Left colon (tissue), 2 donors: ENCODE data around the gene PDE4DIP. TPM values are rescaled to one million over a fixed set of nuclear protein-coding genes. Genes with fewer than 3 reads are reported as not detected.
"Not testable (repeated sequence)": the region's sequence is repeated elsewhere in the genome, so short reads cannot be mapped to it uniquely, and the experiment has no call there.

Experiments used
- ATAC-seq: fragments of 200-7000 bp; cut with Tn5 transposase; one replicate; pipeline ENCODE4 v1.9.1; 2020; ENCODE audit warnings: mild to moderate bottlenecking, moderate library complexity
- DNase-seq, 2 donors: peaks; one replicate each; pipeline ENCODE4 v3.0.0-alpha.2; 2020
- intact Hi-C, 2 donors: fragments of 100-400 bp; cut with DNase I in 1 of 2; cut with micrococcal nuclease in 1 of 2; formaldehyde crosslinking; loops; one replicate each; pipeline versions ENCODE4 v1.11.2 to v1.14.0; 2022; cut with DNase I, micrococcal nuclease
- total RNA-seq, 2 donors: library from RNA; stranded (reverse); fragmentation: NEBNext Ultra II Directional; extraction: Animal tissue kit (Norgen Biotek cat#: 25700); gene quantifications; one replicate each; pipeline ENCODE4 v1.2.1, GENCODE V29; 2021
- donor health status: DM: no; HTN: no; CAD: no.
- donor health status: DM: yes; HTN: yes; CAD: no.

The PDE4DIP gene
- total RNA-seq, 2 donors from 2014 or later, result 50.6 to 74.1 TPM

DNA sequence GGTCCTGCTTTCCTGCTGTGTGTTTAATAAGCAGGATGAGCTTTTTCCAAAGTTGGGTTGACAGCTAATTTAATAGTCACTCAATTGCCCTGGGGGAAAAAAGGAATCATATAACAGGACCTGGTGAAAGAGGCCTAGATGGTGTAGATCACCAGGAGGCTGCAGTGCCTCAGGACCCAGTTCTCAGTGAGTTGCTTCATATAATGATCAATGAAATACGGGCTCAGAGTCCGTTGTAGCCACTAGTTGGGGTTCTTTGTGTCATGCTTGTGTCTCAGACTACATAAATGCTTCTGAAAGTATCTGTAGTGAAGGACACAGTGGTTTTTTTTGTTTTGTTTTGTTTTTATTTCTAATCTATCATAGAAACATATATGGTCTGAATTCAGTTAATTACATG is 164.5 kb downstream of the PDE4DIP start:
- intact Hi-C loops, DNase-seq, ATAC-seq: not testable (repeated sequence)

DNA sequence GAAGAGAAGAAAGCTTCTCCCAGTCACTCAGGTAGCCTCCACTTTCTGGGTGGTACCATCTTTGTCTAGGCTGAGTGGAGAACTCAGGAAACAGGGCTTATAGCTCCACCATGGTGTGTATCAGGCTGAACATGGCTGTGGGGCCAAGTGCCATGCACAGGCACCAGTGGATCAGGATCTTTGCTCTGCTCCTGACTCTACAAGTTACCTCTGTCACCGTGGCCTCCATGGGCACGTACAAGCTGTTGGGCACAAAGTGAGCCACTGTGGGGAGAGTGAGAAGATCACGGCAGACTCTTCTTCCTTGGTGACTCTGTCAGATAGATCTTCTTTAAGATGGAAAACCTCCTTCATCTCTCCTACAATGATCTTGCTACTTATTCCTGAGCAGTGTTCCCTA is 165.5 kb downstream of the PDE4DIP start:
- ATAC-seq, intact Hi-C loops, DNase-seq: not testable (repeated sequence)

DNA sequence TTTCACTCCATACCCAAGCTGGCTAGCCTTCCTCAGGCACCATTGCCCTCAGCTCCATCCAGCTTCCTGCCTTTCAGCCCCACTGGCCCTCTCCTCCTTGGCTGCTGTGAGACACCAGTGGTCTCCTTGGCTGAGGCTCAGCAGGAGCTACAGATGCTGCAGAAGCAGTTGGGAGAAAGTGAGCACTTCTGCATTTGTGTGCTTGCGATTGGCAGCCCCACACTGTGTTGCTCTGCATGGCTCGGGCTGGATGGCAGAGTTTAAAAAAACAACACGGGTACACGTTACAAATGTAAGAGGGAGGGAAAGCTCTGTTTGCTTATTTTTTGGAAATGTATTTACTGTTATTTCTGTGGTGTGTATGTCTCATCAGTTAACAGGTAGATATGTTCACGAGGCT is 168.4 kb downstream of the PDE4DIP start:
- ATAC-seq, result not testable (repeated sequence)

GRCh38 chr1:149013513-149013912 is 169.3 kb downstream of the PDE4DIP start:
- ATAC-seq, DNase-seq, intact Hi-C loops: not testable (repeated sequence)

More for the DNA sequence above, 168.4 kb downstream of the PDE4DIP start:
- intact Hi-C loops, DNase-seq: not testable (repeated sequence)

- ATAC-seq, intact Hi-C loops, DNase-seq: not testable (repeated sequence)
Observed at GRCh38 chr1:149015522-149015921, 171.3 kb downstream of the PDE4DIP start.

DNA sequence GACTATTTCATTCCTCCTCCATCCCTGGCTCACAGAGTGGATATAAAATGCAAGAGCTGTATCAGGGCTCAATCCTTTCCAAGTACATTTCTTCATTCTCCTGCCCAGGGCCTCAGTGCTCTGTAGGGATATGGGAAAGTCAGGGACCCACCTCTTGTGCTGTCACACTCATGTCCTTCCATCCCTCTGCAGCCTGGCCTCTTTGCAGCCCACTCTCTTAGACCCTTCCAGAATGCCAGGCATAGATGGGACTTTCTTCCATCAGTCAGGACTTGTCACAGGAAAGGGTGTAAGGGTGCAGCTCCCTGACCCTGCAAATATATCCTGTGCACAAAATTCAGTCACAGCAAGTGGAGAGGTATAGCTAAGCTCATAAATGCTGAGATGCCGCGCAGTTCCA is 172.4 kb downstream of the PDE4DIP start:
- DNase-seq, ATAC-seq, intact Hi-C loops: not testable (repeated sequence)

DNA sequence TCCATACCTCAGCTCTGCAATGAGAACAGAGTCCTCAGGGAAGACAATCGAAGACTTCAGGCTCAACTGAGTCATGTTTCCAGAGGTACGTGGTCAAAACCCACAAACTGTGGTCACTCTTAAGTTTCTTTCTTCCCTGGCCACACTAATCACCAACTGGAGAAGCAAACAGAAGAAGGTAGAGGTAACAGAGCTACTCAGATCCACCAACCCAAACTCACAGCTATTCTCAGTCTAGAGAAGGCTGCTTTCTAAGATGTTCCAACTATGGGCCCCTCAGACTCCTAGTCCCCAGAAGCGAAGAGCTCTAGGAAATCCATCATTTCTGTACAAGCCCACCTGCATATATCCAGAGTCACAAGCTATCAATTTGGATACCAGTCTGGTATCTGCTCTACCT is 174.3 kb downstream of the PDE4DIP start:
- ATAC-seq, DNase-seq, intact Hi-C loops: not testable (repeated sequence)

GRCh38 chr1:149024327-149024726 is 180.1 kb downstream of the PDE4DIP start:
- intact Hi-C loops, DNase-seq, ATAC-seq: not testable (repeated sequence)

DNA sequence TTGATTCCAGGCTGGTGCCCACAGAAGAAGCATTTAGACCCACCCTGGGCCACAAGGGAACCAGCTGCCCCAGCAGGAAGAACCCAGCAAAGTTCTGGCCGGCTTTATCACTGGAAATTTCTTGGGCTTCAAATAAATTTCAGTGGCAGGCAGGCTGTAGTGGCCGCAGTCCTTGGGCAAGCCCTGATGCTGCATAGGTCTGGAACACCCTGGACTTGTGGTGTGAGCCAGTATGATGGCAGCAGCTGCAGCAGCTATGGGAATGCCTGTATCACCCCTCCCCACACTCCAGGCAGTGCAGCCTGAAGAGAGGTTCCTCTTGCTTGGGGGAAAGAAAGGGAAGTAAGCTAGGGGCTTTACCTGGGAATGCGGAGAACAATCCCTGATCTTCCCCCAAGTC is 189.7 kb downstream of the PDE4DIP start:
- ATAC-seq, intact Hi-C loops, DNase-seq: not testable (repeated sequence)

GRCh38 chr1:149043056-149043455 is 198.8 kb downstream of the PDE4DIP start:
- ATAC-seq, intact Hi-C loops: not testable (repeated sequence)

DNA sequence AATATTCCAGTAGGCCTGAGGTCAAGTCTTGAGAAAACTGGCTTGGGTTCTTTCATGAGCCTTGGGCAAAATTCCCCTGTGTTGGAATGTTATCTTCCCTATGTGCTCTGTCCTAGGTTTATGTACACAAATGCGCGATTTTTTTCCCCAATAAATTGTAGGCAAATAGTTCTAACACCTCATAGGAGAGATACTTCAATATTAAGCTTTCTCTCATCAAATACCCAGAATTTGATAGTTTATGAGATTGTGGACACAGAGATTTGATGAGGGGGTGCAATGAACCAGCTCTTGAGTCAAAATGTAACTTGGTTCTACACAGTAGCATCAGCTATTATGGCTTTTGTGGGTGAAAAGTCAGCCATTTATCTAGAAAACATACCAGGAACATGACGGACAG is 220.4 kb downstream of the PDE4DIP start:
- DNase-seq, intact Hi-C loops, ATAC-seq: not testable (repeated sequence)

More at GRCh38 chr1:149043056-149043455, 198.8 kb downstream of the PDE4DIP start:
- not testable (repeated sequence) for DNase-seq

DNA sequence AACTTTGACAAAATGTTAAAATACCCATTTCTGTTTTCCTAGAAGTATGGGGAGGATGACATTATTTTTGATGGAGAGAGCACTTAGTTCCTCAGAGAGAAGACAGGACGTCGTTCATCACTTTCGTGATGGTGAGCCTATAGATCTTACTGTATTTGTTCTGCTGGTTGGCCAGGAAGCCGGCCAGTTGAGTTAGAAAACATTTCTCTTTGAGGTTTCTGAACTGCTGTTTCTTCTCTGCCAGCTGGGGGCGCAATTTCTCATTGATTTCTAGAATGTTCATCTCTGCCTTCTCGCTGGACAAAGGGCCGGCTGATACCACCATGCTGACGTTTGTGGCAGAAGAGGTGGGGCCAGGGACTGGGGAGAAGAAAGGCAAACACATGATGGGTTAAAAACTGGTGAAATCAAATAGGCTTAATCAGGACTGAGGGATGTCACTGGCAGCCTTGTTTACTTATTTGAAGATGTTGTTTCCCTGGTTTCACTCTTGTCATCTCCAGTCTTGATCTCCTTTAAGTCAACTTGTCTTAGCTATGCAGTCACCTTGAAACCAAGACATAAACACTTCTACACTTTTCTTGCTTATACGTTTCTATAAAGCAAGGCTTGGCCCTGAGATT is 231.4 kb downstream of the PDE4DIP start:
- intact Hi-C loops, DNase-seq, ATAC-seq: not testable (repeated sequence)

Other genes with a start within 250 kb of the PDE4DIP start
- 10 to 100 TPM; 21.5 to 29.3 TPM for gene NBPF14, start 248.4 kb upstream of the PDE4DIP start, total RNA-seq
- 1 to 10 TPM in 1 of 2 donors, not detected in 1; 1.3 TPM for gene NUDT4B, start 95.7 kb upstream of the PDE4DIP start, total RNA-seq